HG03064 (cell line): ENCODE data around the gene SLC5A5.

Source experiments
- ATAC-seq: cut with Tn5 transposase; IDR thresholded peaks from one replicate; pipeline ENCODE4 v1.9.1; 2021; ENCODE audit warnings: low read depth; ENCODE audit not compliant: unreplicated experiment

SLC5A5 gene

GRCh38 chr19:17846146-17846545, 25.6 kb upstream of the SLC5A5 start:
- no peak for ATAC-seq

- no peak for ATAC-seq
Observed at GRCh38 chr19:17847538-17848366, 24.0 kb upstream of the SLC5A5 start, which contains the start of gene JAK3. Gene JAK3 (minus strand): TSS chr19:17847982. CDS start chr19:17844417, 3,565 bp downstream.

- no peak for ATAC-seq
Observed at GRCh38 chr19:17848595-17849292, 23.0 kb upstream of the SLC5A5 start.

- ATAC-seq: no peak
Observed at GRCh38 chr19:17854061-17854460, 17.7 kb upstream of the SLC5A5 start.

- ATAC-seq: no peak
Observed at GRCh38 chr19:17855280-17856152, 16.2 kb upstream of the SLC5A5 start.

- ATAC-seq: peak; percentile 78
Observed at GRCh38 chr19:17859533-17860330, 12.0 kb upstream of the SLC5A5 start, which contains the start of gene RPL18A. Gene RPL18A (plus strand): TSS chr19:17859910. CDS start chr19:17859957, 47 bp downstream.

- no peak for ATAC-seq
Observed at GRCh38 chr19:17860331-17860992, 11.3 kb upstream of the SLC5A5 start.

GRCh38 chr19:17860993-17861360, 10.8 kb upstream of the SLC5A5 start:
- no peak for ATAC-seq

GRCh38 chr19:17861542-17862402, 10.0 kb upstream of the SLC5A5 start:
- no peak for ATAC-seq

- no peak for ATAC-seq
Observed at GRCh38 chr19:17862711-17863519, 8.8 kb upstream of the SLC5A5 start.

GRCh38 chr19:17863520-17864182, 8.1 kb upstream of the SLC5A5 start:
- no peak for ATAC-seq

- no peak for ATAC-seq
Observed at GRCh38 chr19:17865364-17866311, 6.1 kb upstream of the SLC5A5 start.

GRCh38 chr19:17866312-17866963, 5.3 kb upstream of the SLC5A5 start:
- no peak for ATAC-seq

- no peak for ATAC-seq
Observed at GRCh38 chr19:17866964-17867486, 4.7 kb upstream of the SLC5A5 start.

GRCh38 chr19:17868669-17869068, 3.1 kb upstream of the SLC5A5 start:
- ATAC-seq: no peak
